Amniotic epithelial cell (primary cell): Measurements from ENCODE around the gene ARFGEF2.
"Not testable (repeated sequence)": the region's sequence is repeated elsewhere in the genome, so short reads cannot be mapped to it uniquely, and the experiment has no call there.

Source experiments
- DNase-seq: peaks from one replicate; pipeline ENCODE4 v3.0.0-alpha.2; 2010; ENCODE audit warnings: low read depth

The ARFGEF2 gene

DNA sequence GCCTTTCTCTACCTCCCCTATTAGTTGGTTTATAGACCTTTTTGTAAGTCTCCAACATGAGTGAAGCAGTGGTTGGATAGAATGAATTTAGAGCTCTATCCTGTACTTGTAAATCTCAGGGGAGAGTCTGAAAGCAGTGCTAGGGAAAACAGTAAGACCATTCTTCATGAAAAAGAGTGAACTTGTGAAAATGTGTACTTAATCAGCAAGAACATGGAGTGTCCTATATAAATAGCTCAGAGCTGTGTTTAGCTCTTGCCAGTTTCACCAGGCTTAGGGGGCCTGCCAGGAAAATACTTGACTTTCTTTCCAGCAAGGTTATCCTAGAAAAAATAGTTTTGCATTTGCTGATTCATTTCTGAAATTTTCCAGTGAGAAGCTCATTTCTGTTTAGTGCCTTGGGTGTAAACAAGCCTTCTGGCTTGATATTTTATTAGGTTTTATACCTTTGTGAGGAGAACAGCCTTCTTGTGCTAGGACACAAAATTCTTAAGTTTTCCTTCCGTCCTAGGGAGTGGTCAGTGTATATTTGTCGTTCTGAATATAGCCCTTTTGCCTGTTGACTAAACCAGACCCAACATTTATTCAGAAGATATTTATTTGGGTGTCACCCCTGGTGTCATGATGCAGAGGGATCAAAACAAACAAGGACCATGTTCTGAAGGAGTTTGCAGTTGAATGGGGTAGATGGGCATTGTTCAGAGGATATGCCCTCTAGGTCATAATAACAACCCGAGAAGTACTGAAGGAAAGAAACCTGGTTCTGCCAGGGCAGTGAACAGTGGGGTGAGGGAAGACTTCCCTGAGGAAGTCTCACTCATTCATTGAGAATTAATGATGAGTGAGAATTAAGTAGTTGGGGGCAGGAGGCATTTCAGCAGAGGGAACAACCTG lies 7.6 kb downstream of the ARFGEF2 start:
- DNase-seq = peak; percentile 69

DNA sequence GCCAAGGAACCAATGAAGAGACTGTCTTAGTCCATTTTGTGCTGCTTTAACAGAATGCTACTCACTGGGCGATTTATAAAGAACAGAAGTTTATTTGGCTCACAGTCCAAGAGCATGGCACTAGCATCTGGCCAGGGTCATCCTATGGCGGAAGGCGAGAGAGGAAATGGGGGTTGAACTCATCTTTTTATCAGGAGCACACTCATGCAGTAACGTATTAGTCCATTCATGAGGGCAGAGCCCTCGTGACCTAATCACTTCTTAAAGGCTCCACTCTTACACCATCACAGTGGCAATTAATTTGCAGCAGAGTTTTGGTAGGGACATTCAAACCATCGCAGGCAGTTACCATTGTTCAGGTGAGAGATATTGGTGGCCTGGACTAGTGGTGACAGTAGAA lies 8.5 kb downstream of the ARFGEF2 start:
- DNase-seq = peak; percentile 57

DNA sequence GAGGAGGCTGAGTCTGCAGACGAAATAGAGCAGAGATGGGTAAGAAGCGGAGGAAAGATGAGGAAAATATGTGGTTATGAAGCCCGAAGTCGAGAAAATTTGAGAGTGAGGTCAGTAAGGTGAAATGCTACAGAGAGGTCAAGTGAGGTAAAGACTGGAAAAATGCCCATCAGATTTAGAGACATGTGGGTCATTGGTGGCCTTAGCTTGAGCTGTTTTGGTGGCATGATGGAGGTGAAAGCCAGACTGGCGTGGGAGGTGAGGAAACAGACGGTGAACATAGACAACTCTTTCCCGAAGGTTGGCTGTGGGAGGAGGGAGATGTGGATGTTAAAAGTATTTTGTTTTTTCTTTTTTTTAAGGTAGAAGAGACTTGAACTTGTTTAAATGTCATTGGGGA lies 9.4 kb downstream of the ARFGEF2 start:
- no peak for DNase-seq

DNA sequence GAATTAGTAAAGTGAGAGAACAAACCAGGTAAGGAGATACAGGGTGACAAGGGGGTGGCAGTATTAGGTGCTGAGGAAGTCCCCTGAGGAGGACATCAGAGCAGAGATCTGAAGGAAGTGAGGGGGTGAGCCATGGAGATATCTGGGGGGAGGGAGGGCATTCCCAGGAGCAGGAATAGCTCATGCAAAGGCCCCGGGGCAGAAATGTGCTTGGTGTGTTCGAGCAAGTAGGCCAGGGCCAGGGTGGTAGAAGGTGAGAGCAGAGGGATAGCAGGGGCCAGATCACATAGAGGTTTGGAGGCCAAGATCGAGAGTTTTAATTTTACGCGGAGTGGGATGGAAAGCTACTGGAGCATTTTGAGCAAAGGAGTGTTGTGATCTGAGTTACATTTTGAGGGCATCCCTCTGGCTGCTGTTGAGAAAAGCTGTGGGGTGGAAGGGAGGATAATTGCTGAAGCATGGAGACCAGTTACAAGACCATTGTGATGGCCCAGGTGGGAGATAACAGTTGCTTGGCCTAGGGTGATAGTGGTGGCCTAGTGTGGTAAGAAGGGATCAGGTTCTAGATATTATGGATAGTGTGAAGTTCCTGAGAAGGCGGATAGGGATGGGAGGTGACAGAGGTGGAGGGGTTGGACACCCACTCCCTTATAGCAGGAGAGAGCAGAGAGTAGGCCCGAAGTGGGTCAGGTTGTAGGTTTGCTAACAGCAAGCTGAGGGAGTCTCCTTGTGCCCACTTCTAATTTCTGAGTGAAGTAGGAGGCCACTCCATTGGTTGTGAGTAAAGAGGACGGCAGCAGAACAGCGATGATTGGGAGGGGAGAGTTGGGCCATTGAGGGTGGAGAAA lies 10.2 kb downstream of the ARFGEF2 start:
- no peak for DNase-seq

DNA sequence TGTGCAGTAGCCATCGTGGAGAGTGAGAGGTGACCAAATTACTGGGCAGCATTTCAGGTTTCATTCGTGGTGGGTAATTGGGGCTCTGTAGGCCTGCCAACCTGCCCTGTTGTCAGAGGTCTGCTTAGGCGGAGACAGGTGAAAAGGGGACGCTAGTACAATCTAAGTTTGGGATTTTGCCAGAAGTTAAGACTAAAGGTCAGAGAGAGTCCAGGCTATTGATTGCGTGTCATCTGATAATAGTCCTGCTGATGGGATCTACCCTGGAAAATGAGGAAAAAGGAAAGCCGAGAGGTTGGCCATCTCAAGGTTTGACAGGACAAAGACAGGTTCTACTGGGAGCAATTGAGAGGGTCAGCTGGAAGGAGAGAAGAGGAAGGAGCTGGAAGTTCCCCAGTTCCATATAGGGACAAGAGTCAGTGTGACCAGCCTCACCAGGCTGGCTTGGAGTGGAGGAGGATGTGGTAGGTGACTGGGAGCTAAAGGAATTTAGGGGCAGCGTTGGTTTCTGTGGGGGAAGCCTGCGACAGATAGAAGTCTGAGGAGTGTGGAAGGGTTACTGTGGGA lies 10.9 kb downstream of the ARFGEF2 start:
- no peak for DNase-seq

DNA sequence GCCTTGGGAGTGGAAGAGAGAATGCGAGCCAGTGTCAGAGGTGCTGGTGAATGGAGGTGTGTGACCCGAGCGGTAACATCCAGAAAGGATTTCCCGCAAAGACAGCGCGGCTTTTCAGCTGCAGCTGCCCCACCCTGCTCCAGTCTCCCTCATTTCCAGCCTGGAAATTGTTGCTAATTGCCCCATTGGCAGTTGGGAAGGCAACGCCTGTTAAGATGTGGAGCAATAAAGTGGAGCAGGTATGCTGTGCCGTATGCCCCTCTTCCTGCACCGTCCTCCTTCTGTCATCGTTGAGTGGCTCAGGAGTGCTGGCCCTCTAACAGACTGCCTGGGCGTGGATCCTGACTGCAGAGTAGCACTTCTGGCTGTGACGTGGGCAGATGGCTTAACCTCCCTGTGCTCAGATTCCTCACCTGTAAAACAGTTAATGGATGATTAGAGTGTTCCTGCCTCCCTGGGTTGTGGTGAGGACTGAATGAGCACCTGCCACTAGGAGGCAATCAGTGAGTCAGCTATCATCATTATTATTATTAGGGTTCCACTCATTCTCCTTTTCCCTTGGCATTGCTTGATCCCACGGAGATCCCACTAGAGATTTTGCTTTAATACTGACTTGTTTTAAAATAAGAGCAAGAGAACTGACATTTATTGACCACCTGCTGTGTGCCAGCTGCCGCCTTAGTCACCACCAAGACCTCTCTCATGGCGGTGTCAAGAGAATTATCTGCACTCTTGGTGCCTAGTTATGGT lies 11.7 kb downstream of the ARFGEF2 start:
- no peak for DNase-seq

DNA sequence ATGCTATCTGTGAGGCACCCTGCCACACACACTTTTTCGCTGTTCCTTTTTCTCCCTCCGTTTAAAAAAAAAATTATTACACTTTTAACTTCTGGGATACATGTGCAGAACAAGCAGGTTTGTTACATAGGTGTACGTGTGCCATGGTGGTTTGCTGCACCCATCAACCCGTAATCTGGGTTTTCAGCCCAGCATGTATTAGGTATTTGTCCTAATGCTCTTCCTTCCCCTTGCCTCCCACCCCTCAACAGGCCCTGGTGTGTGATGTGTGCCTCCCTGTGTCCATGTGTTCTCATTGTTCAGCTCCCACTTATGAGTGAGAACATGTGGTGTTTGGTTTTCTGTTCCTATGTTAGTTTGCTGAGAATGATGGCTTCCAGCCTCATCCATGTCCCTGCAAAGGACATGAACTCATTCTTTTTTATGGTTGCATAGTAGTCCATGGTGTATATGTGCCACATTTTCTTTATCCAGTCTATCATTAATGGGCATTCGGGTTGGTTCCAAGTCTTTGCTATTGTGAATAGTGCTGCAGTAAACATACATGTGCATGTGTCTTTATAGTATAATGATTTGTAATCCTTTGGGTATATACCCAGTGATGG lies 12.9 kb downstream of the ARFGEF2 start:
- not testable (repeated sequence) for DNase-seq

DNA sequence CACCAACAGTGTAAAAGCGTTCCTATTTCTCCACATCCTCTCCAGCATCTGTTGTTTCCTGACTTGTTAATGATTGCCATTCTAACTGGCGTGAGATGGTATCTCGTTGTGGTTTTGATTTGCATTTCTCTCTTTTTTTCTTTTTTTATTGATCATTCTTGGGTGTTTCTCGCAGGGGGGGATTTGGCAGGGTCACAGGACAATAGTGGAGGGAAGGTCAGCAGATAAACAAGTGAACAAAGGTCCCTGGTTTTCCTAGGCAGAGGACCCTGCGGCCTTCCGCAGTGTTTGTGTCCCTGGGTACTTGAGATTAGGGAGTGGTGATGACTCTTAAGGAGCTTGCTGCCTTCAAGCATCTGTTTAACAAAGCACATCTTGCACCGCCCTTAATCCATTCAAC lies 13.5 kb downstream of the ARFGEF2 start:
- DNase-seq = not testable (repeated sequence)

DNA sequence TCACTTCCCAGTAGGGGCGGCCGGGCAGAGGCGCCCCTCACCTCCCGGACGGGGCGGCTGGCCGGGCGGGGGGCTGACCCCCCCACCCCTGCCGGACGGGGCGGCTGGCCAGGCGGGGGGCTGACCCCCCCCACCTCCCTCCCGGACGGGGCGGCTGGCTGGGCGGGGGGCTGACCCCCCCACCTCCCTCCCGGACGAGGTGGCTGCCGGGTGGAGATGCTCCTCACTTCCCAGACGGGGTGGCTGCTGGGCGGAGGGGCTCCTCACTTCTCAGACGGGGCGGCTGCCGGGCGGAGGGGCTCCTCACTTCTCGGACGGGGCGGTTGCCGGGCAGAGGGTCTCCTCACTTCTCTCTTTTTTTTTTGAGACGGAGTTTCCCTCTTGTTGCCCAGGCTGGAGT lies 14.7 kb downstream of the ARFGEF2 start:
- DNase-seq = not testable (repeated sequence)

DNA sequence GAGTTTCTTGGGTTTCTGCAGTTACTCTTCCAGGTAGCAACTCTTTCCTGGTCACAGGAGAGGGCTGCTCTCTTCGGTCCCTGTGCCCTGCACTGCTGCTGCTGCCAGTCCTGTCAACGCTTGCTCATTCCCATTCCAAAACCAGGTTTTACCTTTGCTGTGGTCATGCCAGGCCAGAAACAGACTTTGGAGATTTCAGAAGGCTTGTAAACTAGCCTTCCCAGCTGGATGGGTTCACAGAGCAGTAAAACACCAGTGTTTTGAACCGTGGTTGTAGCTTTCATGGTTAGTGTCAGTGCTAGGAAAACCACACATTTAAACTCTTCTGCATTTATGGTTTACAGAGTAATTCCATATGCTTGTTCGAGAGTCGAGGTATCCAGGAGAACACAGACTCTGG lies 16.2 kb downstream of the ARFGEF2 start:
- DNase-seq = no peak

DNA sequence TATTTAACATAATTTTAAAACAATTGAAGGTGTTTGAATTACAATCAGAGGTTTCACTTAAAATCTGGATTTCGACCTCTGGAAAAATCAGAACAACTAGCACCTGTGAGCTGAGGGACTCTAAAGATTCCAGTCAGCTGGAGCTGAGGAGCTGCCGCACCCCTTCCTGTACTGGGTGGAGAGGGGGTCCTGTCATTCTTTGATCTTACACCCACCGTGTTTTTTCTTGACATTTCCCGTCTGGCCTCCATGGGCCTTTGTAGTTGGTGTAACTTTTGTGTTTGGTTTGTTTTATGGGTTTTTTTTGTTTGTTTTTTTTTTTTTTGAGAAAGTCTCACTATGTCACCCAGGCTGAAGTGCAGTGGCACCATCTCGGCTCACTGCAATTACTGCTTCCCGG lies 17.2 kb downstream of the ARFGEF2 start:
- no peak for DNase-seq

DNA sequence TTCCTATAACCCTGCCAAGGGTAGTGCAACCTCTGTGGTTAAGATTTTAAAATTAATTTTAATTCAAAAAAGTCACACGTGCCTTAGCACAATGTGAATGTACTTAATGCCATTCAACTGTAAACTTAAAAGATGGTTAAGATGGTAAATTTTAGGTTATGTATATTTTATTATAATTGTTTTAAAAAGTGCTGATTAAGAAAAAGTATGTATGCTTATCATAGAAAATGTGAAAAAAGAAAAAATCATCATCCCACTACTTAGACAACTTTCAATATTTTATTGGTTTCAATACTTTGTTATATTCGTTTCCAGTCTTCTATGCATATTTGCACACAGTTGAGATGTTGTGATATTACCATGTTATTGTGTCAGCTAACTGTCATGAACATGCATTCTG lies 18.7 kb downstream of the ARFGEF2 start:
- no peak for DNase-seq

DNA sequence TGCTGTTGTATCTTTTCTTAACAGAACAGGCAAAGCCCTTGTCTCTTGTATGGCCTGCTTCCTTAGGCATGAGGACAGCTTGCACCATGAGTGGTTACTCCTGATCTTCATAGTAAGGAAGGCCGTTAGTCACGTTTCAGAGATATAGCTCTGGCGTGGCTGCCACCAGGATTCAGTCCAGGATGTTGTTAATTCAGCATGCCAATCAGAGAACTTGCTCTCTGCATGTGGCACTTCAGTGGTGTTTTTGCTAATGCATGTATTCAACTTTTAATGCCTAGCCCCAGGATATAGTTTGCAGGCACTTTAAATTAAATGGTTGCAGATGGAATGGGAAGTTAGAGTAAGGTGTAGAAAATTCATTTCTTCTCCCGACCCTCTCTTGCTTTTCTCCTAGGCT lies 20.0 kb downstream of the ARFGEF2 start:
- no peak for DNase-seq

DNA sequence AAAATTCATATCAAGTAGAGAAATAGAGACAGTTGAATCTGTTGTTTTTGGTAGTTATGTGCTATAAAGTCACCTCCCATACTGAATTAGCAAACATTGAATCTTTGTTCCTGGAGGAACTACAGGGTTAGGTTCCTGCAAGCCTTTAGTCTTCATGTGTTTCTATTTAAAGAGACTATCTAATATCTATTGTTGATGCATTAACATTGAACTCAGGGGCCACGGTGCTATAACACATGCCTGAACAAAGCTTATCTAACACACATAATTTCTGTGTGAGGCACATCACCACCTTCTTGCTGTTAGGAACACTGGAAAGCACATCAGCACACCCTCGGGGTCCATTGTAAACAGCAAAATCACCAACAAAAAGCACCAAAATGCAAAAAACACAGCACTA lies 21.2 kb downstream of the ARFGEF2 start:
- no peak for DNase-seq

DNA sequence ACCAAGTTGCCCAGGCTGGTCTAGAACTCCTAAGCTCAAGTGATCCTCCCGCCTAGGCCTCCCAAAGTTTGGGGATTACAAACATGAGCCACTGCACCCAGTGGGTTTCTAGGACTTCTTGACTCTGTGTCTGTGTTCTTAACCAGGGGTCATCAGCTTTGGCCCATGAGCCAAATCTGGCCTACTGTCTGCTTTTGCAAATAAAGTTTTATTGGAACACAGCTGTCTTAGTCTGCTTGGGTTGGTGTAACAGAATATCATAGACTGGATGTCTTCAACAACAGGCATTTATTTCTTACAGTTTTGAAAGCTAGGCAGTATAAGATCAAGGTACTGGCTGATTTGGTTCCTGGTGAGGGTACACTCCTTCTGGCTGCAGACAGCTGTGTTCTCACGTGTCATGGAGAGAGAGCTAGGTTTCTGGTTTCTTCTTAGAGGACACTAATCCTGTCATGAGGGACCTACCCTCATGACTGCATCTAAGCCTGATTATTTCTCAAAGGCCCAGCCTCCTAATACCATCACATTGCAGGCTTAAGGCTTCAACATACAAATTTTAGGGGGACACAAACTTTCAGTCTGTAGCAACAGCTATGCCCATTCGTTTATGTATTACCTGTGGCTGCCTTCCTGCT lies 23.3 kb downstream of the ARFGEF2 start:
- DNase-seq = no peak

DNA sequence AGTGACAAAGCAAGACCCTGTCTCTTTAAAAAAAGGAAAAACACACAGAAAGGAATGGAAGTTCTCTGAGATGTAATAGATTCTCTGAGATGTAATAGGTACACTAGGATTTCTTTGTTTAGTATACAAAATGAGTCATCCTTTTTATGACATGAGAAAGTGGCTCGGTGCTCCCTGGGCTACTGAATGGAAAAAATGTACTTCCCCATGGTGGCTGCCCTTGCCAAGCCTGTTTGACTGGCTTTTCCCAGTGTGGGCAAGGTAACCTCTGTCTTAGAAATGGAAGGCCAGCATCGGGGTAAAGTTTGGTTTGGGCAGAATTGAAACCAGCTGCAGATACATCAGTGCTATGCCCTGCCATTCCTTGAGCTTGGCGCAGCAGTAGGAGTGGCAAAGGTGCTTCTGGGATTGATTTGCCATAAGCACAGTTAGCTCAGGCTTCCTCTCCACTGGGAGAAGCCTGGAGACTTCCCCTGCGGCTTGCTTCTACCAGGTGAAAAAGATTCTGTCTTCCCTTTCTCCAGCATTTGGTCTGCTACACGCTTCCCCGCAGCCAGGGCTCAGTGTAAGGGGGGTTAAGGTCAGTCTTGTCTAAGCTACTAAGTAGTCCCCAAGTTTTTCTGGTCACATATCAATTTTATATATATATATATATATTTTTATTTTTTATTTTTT lies 24.5 kb downstream of the ARFGEF2 start:
- no peak for DNase-seq

DNA sequence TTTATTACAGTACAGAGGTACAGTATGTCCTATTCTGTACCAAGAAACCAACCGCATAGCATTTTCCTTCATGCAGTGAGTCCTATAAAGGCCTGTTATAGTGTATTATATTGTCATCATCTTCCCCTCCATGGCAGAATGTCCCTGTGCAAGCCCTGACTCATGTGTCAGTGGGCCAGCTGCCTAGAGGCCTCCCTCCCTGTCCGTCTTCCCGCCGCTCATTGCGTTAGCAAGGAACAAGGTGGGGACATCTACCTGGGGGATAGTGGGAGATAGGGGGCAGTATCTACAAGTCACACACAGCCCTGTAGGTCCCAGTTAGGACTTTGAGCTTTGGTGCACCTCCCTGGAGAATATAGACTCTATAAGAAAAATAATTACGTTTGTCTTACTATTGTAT lies 27.1 kb downstream of the ARFGEF2 start:
- no peak for DNase-seq

DNA sequence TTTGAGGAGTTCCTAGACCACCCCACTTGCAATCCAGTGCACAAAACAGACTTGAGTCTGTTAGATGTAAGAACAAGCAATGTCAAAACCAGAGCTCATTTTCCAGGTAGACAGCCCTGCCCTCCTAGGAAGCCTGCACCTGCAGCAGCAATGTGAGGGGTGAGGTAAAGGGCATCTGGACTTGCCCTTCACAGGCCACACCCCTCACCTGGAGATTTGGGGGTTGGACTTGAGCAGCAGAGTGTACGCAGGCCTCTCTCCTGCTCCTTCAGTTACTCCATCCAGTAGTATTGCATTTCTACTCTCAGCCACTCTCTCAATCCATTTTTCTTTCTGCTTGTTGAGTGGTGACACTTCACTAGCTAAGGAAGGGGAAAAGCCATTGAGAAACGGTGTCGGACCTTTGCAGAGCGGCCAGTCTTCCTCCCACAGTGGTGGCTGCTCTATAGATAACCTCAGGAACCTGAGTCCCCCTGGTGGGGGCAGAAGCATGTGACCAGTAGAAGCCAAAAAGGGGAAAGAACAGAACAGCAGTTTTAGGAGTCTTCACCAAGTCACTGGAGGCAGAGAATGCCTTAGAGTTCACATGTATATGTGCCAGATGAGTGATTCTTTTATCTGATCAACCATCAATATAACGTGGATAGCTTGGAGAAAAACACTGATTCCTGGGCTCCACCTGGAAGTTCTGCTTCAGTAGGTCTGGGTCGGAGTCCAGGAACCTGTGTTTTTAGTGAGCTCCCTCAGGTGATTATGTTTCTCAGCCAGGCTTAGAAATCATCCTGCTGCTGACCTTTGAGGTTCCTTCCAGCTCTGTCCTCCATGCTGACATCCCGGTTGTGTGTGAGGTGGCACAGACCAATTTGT lies 28.0 kb downstream of the ARFGEF2 start:
- DNase-seq = no peak

DNA sequence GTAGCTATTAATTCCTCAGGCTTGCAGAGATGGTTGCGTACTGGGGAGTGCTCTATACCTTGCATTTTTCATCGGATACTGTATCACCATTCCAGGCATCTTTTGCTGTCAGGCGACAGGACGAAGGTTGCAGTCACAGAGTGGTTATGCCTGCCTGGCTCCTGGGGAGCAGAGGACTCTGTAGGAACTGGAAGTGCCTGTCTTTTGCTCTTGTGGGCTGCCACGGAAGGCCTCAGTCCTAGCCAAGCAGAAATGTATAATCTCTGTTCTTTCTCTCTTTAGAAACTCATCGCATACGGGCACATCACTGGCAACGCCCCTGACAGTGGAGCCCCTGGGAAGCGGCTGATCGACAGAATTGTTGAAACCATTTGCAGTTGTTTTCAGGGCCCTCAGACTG lies 29.5 kb downstream of the ARFGEF2 start:
- DNase-seq = no peak

DNA sequence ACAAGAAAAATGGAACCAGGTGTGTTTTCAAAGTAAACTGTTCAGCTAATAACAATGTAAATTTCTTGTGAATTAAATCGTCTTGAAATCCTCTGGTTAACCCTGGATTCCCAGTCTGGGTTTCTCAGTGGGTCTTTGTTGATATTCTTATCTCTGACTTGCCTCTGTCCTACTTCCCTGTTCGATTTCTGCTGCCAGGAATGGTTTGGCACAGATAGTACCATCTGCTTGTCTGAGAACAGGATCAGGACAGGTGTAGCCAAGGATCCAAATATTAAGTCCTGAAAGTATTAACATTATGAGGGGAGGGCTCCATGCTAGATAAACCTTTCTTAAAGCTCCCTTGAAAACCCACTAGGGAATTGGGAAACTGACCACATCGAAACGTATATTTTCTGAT lies 30.1 kb downstream of the ARFGEF2 start:
- no peak for DNase-seq
